ENCODE data around the gene VTI1A. TPM values are rescaled to one million over a fixed set of nuclear protein-coding genes. Genes with fewer than 3 reads are reported as not detected.
A peak's percentile ranks its signal among the peaks of the same experiment; 100 is the strongest.
"Not testable (repeated sequence)": the region's sequence is repeated elsewhere in the genome, so short reads cannot be mapped to it uniquely, and the experiment has no call there.

The VTI1A gene
- total RNA-seq: 10 to 100 TPM; 20.6 to 22.0 TPM
- long read RNA-seq, full-length matches to known transcripts: 6 of 12 reads
- long read RNA-seq, partial matches to known transcripts: 1 of 12 reads
- long read RNA-seq, other reads (novel, unspliced or antisense): 5 of 12 reads

DNA sequence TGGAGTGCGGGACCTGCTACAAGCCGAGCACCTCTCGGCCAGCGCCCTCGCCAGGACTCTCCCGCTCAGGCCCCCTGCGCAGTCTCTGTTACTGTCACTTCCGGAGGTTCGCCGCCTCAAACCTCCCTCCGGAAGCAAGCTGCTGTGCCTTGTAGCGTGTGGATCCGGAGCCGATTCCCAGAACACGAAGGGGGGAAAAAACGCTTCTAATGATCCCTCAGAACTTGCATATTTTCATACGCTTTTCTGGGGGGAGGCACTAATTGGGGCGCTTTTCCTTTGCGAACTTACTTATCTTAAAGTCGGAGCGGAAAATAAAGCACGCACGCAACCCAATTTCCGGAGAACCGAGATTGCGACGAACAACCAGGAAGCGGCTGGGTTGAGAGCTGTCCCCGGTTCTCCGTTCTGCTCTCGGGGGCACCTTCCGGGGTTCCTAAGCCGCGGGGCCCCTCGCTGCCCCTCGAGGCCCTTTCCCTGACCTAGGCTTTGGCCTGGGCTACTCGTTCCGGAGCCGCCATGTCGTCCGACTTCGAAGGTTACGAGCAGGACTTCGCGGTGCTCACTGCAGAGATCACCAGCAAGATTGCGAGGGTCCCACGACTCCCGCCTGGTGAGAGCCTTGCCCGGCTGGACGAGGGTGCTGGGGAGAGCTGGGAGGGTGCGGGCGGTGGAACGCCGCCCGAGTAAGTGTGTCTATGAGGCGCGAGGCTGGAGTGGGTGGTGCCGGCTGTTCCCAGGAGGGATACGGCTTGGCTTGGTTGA lies at the start of gene VTI1A, which contains the start of gene ZDHHC6:
TSS of gene VTI1A (plus strand) at position 361 of the 765 bp plus-strand sequence. CDS start at position 520, 159 bp downstream.
TSS of gene ZDHHC6 (minus strand) at position 60 of the 765 bp plus-strand sequence. CDS start 1,478 bp downstream, outside the sequence.
- peak; percentile 88 for DNase-seq
- ATAC-seq: peak; percentile 98 to 99
- intact Hi-C loops (cut with DNase I): no loop called here

DNA sequence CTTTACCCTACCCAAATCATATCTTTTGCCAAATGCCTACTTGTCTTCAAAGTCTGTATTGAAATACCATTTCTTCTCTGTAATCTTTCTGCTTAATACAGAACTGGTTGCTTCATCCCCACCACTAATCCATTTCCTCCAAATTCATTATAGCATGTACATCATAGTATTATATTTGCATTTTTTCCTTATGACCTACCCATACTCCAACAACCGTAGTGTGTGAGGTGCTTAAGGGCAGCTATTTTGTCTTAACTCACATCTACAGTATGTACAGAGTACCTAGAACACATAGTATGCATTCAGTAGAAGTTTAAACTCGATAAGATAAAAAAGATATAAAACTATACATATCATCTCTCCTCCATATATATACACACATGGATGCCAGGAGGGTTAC lies 49.4 kb upstream of the VTI1A start:
- intact Hi-C loops (cut with DNase I): no loop called here
- DNase-seq (no peak), ATAC-seq (no peak)

DNA sequence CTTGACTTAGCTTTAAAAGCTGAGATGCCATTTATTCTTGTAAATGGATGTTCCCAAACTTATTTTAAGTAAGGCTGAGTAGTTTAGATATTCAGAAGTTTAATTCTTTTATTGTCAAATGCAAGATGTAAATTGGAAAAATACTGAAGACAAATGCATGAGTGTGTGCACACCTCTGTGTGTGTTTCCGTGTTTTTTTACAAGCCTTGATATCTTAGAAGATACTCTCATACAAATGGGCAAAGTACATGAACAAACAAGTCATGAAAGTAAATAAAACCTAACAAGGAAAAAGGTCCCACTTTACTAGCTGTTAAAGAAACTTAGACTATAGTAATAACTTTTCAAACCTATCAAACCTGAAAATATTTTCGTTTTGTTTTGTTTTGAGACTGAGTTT lies 44.1 kb upstream of the VTI1A start:
- DNase-seq: no peak
- ATAC-seq: no peak
- intact Hi-C loops (cut with DNase I): no loop called here

DNA sequence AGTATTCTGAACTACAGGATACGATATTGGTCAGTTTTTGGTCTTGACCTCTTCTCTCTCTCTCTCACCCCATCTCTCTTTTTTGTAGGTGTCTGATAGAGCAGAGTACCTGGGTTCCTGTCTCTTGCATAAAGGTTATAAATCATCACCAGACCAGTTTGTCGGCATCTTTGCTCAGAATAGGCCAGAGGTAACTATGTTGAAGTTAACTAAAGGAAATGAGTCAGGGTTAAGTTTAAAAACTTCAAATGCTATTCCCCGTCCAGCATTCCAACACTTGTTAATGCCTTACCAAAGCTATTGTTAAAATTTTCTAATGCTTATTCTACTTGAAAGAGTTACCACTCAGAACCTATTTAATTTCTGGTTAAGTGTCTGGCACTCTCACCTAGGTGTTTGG lies 42.4 kb upstream of the VTI1A start:
- DNase-seq (no peak), ATAC-seq (no peak)
- intact Hi-C loops (cut with DNase I): no loop called here

DNA sequence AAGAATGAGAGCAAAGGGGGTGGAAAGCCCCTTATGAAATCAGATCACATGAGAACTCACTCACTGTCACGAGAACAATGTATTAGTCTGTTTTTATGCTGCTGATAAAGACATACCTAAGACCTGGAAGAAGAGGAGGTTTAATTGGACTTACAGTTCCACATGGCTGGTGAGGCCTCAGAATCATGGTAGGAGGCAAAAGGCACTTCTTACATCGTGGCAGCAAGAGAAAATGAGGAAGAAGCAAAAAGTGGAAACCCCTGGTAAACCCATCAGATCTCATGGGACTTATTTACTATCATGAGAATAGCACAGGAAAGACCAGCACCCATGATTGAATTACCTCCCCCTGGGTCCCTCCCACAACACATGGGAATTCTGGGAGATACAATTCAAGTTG lies 40.2 kb upstream of the VTI1A start:
- ATAC-seq; intact Hi-C loops (cut with DNase I); DNase-seq: not testable (repeated sequence)

DNA sequence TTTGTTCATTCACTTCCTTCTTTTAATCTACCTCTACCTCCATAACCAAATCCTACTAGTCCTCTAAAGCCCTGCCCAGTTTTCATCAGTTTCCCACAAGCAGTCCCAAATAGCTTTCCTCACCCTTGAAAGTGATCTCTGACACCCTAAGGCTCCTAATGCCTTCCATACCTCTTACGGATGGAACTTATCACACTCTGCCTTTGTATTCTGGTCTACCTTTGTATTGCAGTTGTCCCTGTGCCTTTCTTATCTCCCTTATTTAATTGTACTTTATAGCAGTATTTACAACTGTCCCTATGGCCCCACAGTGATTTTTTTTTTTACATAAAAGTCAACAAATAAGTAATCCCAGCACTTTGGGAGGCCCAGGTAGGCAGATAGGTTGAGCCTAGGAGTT lies 39.3 kb upstream of the VTI1A start:
- intact Hi-C loops (cut with DNase I): no loop called here
- DNase-seq (no peak), ATAC-seq (no peak)

DNA sequence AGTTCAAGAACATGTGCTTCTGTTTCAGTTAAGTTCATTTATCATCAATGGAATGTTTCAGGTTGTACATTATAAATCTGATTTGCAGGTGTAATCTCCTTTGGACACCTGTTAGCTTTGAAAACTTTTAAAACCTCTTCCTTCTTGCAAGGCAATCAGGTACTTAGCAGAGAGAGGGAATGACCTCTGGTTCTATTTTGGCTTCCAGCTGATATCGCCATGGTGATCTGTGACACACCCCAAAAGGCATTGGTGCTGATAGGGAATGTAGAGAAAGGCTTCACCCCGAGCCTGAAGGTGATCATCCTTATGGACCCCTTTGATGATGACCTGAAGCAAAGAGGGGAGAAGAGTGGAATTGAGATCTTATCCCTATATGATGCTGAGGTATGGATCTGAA lies 37.7 kb upstream of the VTI1A start:
- ATAC-seq (no peak), DNase-seq (no peak)
- intact Hi-C loops (cut with DNase I): no loop called here

DNA sequence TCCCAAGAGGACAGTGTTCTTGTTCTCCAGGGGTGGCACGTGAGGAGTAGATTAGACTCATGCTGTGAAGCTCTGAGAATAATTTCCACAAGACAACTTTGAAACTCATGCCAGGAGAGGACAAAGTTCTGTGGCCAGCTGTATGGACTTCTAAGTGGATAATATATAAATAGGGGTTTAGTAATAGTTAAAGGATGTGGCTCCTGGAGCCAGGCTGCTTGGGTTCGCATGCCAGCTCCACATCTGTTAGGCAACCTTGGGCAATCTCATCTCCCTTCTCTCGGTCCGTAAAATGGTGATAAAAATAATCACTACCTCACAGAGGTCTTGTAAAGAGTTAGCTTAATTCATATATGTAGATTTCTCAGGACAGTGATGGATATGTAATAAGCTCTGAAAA lies 37.3 kb upstream of the VTI1A start:
- DNase-seq: no peak
- intact Hi-C loops (cut with DNase I): no loop called here
- no peak for ATAC-seq

DNA sequence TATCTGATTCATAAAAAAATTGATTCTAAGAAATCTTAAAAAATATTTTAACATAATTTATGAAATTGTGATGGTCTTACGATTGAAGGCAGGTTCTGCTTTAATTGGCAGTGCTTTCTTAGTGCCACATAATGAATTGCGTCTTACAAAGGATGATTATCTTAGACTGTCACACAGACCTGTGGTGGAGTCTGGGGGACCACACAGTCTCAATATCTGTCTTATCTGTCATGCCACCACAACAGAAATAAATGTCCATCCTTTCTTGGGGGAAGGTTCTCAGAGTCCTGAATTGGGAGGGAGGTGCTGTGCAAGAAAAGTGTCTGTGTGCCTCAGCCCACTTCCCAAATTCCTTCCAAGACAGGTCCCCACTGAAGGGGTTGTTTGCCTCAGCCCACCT lies 34.3 kb upstream of the VTI1A start:
- ATAC-seq: no peak
- intact Hi-C loops (cut with DNase I): no loop called here
- no peak for DNase-seq

DNA sequence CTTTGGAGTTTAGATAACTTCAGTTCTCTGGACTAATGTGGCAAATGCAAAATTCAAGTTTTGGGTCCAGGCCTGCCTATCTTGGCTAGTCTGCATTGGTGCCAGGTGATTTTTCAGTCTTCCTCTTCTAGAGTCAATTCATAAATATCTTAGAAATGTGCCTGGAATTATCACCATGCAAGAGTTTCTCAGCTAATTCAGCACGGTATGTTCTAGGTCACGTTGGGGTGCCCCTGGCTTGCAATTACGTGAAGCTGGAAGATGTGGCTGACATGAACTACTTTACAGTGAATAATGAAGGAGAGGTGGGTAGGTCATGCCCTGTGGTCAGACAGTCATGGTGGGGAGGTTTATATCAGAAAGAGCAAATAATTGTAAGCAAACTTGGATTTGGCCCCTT lies 25.3 kb upstream of the VTI1A start:
- intact Hi-C loops (cut with DNase I): loop anchor here in 1 of 2 donors (10.0 kb wide), 1 partner anchor 107 kb away; no protein-coding TSS in a partner anchor
- DNase-seq (no peak), ATAC-seq (no peak)

DNA sequence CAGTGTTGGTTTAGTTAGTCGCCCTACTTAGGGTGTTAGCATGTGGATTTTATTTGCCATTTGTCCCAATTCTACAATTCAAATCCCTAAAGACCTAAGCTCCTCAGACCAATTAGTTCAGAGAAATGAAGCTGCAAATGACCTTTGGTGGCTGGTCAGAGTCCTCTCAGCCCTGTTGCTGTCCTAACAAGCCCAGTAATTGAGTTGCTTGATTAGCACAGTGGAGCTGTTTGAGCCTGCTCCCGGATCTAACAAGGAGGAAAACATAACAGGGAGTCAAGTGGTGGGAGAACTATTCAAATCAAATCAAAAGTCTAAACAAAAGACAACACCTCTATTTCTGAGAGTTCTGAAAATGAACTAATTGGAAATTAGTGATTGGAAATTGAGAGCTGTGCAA lies 22.4 kb upstream of the VTI1A start:
- intact Hi-C loops (cut with DNase I): loop anchor here in 1 of 2 donors (10.0 kb wide), 1 partner anchor 110 kb away; no protein-coding TSS in a partner anchor
- DNase-seq: no peak
- no peak for ATAC-seq

DNA sequence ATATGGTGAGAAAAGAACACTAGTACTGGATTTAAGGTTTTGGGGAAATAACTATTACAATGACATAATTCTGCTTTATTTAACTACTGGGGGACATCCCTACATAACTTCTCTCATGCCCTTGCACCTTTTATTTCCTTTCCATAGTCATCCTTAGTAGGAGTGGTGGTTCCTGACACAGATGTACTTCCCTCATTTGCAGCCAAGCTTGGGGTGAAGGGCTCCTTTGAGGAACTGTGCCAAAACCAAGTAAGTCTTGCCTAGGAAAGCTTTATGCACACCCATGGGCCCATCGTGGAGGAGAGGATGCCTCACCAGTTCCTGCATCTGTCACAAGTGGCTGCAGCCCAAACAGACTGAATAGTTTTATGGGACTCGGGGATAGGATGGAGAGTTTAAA lies 20.9 kb upstream of the VTI1A start:
- intact Hi-C loops (cut with DNase I): loop anchor here in 1 of 2 donors (10.0 kb wide), 1 partner anchor 111 kb away; no protein-coding TSS in a partner anchor
- DNase-seq (no peak), ATAC-seq (no peak)

DNA sequence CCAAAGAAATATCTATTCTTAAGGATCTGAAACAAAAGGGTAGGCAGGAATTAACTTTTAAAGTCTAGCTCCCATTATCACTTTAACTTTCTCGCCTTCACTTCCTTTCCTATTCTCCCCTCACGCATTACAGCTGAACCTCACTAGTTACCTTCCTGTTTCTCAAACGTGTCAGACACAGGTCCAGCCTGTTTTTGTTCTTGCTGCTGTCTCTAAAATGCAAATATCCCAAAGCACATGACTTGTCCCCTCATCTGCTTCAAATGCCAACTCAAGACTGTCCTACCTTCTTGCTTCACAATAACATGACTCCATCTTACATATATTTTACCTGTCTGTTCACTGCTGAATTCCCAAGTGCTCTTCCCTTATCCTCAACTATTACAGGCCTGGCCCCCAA lies 17.9 kb upstream of the VTI1A start:
- ATAC-seq (no peak), DNase-seq (no peak)
- intact Hi-C loops (cut with DNase I): loop anchor here in 1 of 2 donors (10.0 kb wide), 1 partner anchor 114 kb away; no protein-coding TSS in a partner anchor

DNA sequence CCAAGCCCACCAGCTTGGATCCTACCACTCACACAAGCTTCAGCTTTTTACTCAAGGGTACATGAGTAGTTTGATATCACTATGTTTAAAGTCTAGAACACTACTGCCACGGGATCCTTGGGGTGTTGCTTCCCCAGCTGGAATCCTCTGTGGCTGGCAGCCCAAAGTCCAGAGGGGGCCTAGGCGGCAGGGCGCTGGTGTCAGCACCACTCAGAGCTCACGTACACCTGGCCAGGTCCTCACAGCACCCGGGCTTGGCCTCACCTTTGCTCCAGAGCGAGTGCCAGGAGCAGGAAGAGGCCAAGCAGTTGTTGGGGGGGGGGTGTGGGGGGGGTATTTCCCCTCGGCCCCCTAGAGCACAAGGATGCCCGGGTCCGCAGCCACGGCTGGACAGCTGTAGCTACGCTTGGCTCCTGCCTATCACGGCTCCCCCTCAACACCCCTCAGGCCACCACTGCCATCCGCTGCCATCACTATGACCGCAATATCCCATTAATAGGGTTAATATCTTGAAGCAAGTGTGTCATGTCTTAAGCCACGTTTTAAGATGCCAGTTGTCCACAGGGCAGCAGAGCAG lies 17.3 kb upstream of the VTI1A start:
- DNase-seq (no peak), ATAC-seq (no peak)
- intact Hi-C loops (cut with DNase I): loop anchor here (5.0 to 10.0 kb wide), 2 partner anchors 112 to 115 kb away; no protein-coding TSS in a partner anchor

DNA sequence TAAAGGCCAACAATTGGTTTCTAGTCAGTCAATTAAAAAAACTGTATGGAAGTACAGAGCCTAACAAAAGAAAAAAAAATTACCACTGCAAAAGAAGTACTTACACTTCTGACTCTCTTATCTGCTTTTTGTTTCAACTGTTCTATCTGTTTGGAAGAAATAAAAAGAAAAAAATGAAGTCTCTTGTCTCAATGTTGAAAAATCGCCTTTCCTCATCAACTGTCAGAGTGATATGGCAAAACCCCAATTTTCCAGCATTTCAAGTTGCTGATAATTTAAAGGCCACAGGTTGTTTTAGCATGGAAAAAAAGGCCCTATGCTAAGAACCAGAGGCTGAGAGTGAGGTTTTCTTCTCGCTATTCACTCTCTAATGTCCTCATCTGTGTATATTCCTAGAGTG lies 13.9 kb upstream of the VTI1A start:
- intact Hi-C loops (cut with DNase I): loop anchor here in 1 of 2 donors (5.0 kb wide), 1 partner anchor 116 kb away; no protein-coding TSS in a partner anchor
- no peak for ATAC-seq
- DNase-seq: no peak

DNA sequence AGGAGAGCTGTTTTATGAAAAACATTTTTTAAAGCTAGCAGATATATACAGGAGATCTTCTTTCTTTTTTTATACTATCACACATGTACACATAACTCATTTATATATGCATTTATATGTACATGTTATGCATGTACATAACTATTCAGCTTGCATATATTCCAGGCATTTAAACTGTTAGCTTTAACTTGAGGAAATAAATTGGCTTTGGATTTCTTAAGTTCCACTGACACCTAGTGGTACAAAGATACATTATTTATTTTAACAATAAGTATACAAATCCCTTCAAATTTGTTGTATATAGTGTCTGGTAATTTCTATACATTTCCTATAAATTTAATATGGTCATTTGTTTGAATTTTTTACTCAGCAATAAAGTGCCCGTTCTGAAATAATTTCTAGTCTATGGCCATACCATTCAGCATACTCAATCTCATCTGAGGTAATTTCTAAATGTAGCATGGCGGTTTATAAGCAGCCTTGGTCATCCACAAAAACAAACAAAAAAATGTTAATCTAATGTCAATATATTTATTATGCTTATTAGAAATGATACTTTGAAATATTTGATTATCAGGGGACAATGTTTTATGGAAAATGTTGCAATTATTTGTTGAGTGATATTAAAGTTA lies 11.9 kb upstream of the VTI1A start:
- intact Hi-C loops (cut with DNase I): loop anchor here in 1 of 2 donors (5.0 kb wide), 1 partner anchor 118 kb away; no protein-coding TSS in a partner anchor

DNA sequence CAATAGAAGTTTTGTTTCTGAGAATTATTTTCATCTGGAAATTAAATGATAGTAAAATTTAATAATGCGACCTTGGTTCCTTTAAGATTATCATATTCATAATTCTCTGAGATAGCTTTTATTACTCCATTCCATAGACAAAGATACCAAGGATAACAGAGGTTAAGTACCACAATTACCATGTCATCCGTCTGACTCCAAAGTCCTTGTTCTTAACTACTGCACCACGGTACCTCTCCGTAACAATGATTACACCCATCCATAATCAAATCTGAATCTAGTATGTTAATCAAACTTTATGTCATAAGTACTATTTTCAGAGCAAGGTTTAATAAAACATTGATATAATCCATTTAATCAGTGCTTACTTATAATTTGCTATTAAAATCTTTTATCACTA lies 8.7 kb upstream of the VTI1A start:
- ATAC-seq (no peak), DNase-seq (no peak)
- intact Hi-C loops (cut with DNase I): no loop called here

More for the DNA sequence above, 11.9 kb upstream of the VTI1A start:
- ATAC-seq (no peak), DNase-seq (no peak)

DNA sequence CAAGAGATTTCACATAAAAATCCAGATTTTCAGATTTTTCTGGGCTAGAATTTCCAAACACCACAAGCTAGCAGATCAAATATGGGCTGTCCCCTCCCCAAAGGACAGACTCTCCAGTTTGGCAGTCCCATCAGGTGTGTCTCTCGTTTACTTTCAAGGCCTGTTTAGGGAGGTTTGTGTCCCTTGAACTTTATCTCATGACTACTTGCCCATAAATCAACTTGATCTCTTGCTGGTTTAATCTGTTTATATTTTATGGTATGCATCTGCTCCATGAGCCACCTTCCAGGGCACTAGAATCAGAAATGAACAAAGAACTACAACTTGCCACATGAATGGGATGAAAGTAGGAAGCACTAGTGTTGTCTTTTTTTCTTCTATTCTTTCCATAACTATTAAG lies 5.5 kb upstream of the VTI1A start:
- no peak for DNase-seq
- intact Hi-C loops (cut with DNase I): no loop called here
- ATAC-seq: no peak

DNA sequence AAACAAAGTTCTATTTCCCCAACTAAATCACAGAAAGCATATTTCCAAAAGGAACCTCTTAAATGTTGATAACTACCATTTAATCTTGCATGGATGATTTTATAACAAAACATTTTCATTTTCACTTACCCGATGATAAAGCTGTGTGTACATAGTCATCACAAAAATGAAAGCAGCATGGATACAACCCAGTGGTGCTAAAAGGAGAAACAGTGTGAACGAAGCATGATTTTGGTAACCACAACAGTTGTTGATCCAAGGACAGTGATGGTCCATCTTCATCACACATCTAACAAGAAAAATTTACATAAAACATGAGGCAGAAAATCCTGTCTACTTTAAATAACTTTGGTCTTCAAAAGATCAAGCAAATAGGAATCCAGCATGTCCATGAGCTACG lies 5.0 kb upstream of the VTI1A start:
- DNase-seq: no peak
- intact Hi-C loops (cut with DNase I): no loop called here

More for the DNA sequence above, 5.0 kb upstream of the VTI1A start:
- ATAC-seq: no peak

All from left cardiac atrium (tissue), 4 donors.